ENCODE measurements around the gene RAC3. TPM values are rescaled to one million over a fixed set of nuclear protein-coding genes. Genes with fewer than 3 reads are reported as not detected.

Gene RAC3
- total and polyA plus RNA-seq, 4 donors = 0.57 to 2.8 (median 0.63) TPM; not detected in 1

- H3K9me3 ChIP-seq (ENCODE audit: control insufficient read depth, low read length) = no peaks in the 10 kb centered on the region
- no peak overlapping the region for H3K4me3 ChIP-seq (ENCODE audit: low read length in 2 of 2)
- intact Hi-C loops (cut with DNase I) = no loop called here
- H3K4me1 ChIP-seq (ENCODE audit: control insufficient read depth in 1 of 2, insufficient read depth in 2 of 2, low read length in 2 of 2) = no peaks in the 10 kb centered on the region
- ATAC-seq (ENCODE audit: low FRiP score) (no peak), DNase-seq (peak in 1 of 2 donors; percentile 44)
- no peak overlapping the region for H3K27ac ChIP-seq (ENCODE audit: low read depth in 1 of 2, low read length in 2 of 2)
- H3K36me3 ChIP-seq (ENCODE audit: control insufficient read depth in 1 of 2, insufficient read depth in 2 of 2, low read length in 1 of 2) = peaks cover 0 to 2% of the 10 kb centered on the region in 2 donors
- H3K27me3 ChIP-seq (ENCODE audit: control insufficient read depth in 1 of 2, insufficient read depth in 2 of 2, low read length in 1 of 2) = no peaks in the 10 kb centered on the region
- 92 to 93% methylated on average over 28 of the region's 28 CpGs for WGBS, 2 donors
These were observed 22.2 kb downstream of the RAC3 start for GRCh38 chr17:82053556-82054263.

- 89 to 91% methylated on average over 35 to 38 of the region's 38 CpGs for WGBS, 2 donors
- no peak overlapping the region for H3K4me3 ChIP-seq (ENCODE audit: low read length in 2 of 2)
- H3K27ac ChIP-seq (ENCODE audit: low read depth in 1 of 2, low read length in 2 of 2) = no peak overlapping the region
- H3K9me3 ChIP-seq (ENCODE audit: control insufficient read depth, low read length) = no peaks in the 10 kb centered on the region
- no peak for ATAC-seq (ENCODE audit: low FRiP score)
- no peaks in the 10 kb centered on the region for H3K4me1 ChIP-seq (ENCODE audit: control insufficient read depth in 1 of 2, insufficient read depth in 2 of 2, low read length in 2 of 2)
- peak in 1 of 2 donors; percentile 44 for DNase-seq
- peaks cover 0 to 2% of the 10 kb centered on the region in 2 donors for H3K36me3 ChIP-seq (ENCODE audit: control insufficient read depth in 1 of 2, insufficient read depth in 2 of 2, low read length in 1 of 2)
- intact Hi-C loops (cut with DNase I) = no loop called here
- no peaks in the 10 kb centered on the region for H3K27me3 ChIP-seq (ENCODE audit: control insufficient read depth in 1 of 2, insufficient read depth in 2 of 2, low read length in 1 of 2)
These were observed 23.0 kb downstream of the RAC3 start for GRCh38 chr17:82054351-82055022.

- peaks cover 0 to 4% of the 10 kb centered on the region in 2 donors for H3K36me3 ChIP-seq (ENCODE audit: control insufficient read depth in 1 of 2, insufficient read depth in 2 of 2, low read length in 1 of 2)
- H3K9me3 ChIP-seq (ENCODE audit: control insufficient read depth, low read length) = no peaks in the 10 kb centered on the region
- H3K4me3 ChIP-seq (ENCODE audit: low read length in 2 of 2) = no peak overlapping the region
- intact Hi-C loops (cut with DNase I) = no loop called here
- 79 to 81% methylated on average over 26 of the region's 26 CpGs for WGBS, 2 donors
- H3K4me1 ChIP-seq (ENCODE audit: control insufficient read depth in 1 of 2, insufficient read depth in 2 of 2, low read length in 2 of 2) = no peaks in the 10 kb centered on the region
- no peak for ATAC-seq (ENCODE audit: low FRiP score)
- no peak for DNase-seq
- no peak overlapping the region for H3K27ac ChIP-seq (ENCODE audit: low read depth in 1 of 2, low read length in 2 of 2)
- H3K27me3 ChIP-seq (ENCODE audit: control insufficient read depth in 1 of 2, insufficient read depth in 2 of 2, low read length in 1 of 2) = no peaks in the 10 kb centered on the region
These were observed 23.8 kb downstream of the RAC3 start for GRCh38 chr17:82055023-82055964.

- WGBS, 2 donors = 86 to 87% methylated on average over 28 of the region's 28 CpGs
- Histone ChIP-seq H3K36me3 (ENCODE audit: control insufficient read depth in 1 of 2, insufficient read depth in 2 of 2, low read length in 1 of 2) (peaks cover 0 to 7% of the 10 kb centered on the region in 2 donors), H3K9me3 (ENCODE audit: control insufficient read depth, low read length) (no peaks in the 10 kb centered on the region), H3K27me3 (ENCODE audit: control insufficient read depth in 1 of 2, insufficient read depth in 2 of 2, low read length in 1 of 2) (no peaks in the 10 kb centered on the region), H3K27ac (ENCODE audit: low read depth in 1 of 2, low read length in 2 of 2) (no peak overlapping the region), H3K4me3 (ENCODE audit: low read length in 2 of 2) (no peak overlapping the region), H3K4me1 (ENCODE audit: control insufficient read depth in 1 of 2, insufficient read depth in 2 of 2, low read length in 2 of 2) (no peaks in the 10 kb centered on the region)
- DNase-seq = no peak
- intact Hi-C loops (cut with DNase I) = no loop called here
- ATAC-seq (ENCODE audit: low FRiP score) = no peak
These were observed 24.7 kb downstream of the RAC3 start for GRCh38 chr17:82055965-82056728.

GRCh38 chr17:82056729-82057621 lies 25.5 kb downstream of the RAC3 start:
- WGBS, 2 donors = 76 to 78% methylated on average over 26 to 29 of the region's 29 CpGs
- ATAC-seq (ENCODE audit: low FRiP score) (no peak), DNase-seq (no peak)
- H3K4me1 ChIP-seq (ENCODE audit: control insufficient read depth in 1 of 2, insufficient read depth in 2 of 2, low read length in 2 of 2) = no peaks in the 10 kb centered on the region
- H3K36me3 ChIP-seq (ENCODE audit: control insufficient read depth in 1 of 2, insufficient read depth in 2 of 2, low read length in 1 of 2) = peaks cover 0 to 8% of the 10 kb centered on the region in 2 donors
- H3K4me3 ChIP-seq (ENCODE audit: low read length in 2 of 2) = no peak overlapping the region
- H3K27me3 ChIP-seq (ENCODE audit: control insufficient read depth in 1 of 2, insufficient read depth in 2 of 2, low read length in 1 of 2) = no peaks in the 10 kb centered on the region
- no peak overlapping the region for H3K27ac ChIP-seq (ENCODE audit: low read depth in 1 of 2, low read length in 2 of 2)
- H3K9me3 ChIP-seq (ENCODE audit: control insufficient read depth, low read length) = no peaks in the 10 kb centered on the region
- intact Hi-C loops (cut with DNase I) = no loop called here

GRCh38 chr17:82058230-82058854 lies 26.9 kb downstream of the RAC3 start:
- no peak for DNase-seq
- intact Hi-C loops (cut with DNase I) = no loop called here
- Histone ChIP-seq H3K27me3 (ENCODE audit: control insufficient read depth in 1 of 2, insufficient read depth in 2 of 2, low read length in 1 of 2) (no peaks in the 10 kb centered on the region), H3K9me3 (ENCODE audit: control insufficient read depth, low read length) (no peaks in the 10 kb centered on the region), H3K36me3 (ENCODE audit: control insufficient read depth in 1 of 2, insufficient read depth in 2 of 2, low read length in 1 of 2) (peaks cover 0 to 8% of the 10 kb centered on the region in 2 donors), H3K4me1 (ENCODE audit: control insufficient read depth in 1 of 2, insufficient read depth in 2 of 2, low read length in 2 of 2) (no peaks in the 10 kb centered on the region), H3K4me3 (ENCODE audit: low read length in 2 of 2) (no peak overlapping the region), H3K27ac (ENCODE audit: low read depth in 1 of 2, low read length in 2 of 2) (no peak overlapping the region)
- ATAC-seq (ENCODE audit: low FRiP score) = no peak
- WGBS, 2 donors = 68 to 74% methylated on average over 16 to 17 of the region's 17 CpGs

- Histone ChIP-seq H3K36me3 (ENCODE audit: control insufficient read depth in 1 of 2, insufficient read depth in 2 of 2, low read length in 1 of 2) (peaks cover 0 to 8% of the 10 kb centered on the region in 2 donors), H3K27me3 (ENCODE audit: control insufficient read depth in 1 of 2, insufficient read depth in 2 of 2, low read length in 1 of 2) (no peaks in the 10 kb centered on the region), H3K9me3 (ENCODE audit: control insufficient read depth, low read length) (no peaks in the 10 kb centered on the region), H3K27ac (ENCODE audit: low read depth in 1 of 2, low read length in 2 of 2) (no peak overlapping the region), H3K4me3 (ENCODE audit: low read length in 2 of 2) (no peak overlapping the region), H3K4me1 (ENCODE audit: control insufficient read depth in 1 of 2, insufficient read depth in 2 of 2, low read length in 2 of 2) (no peaks in the 10 kb centered on the region)
- intact Hi-C loops (cut with DNase I) = no loop called here
- 68 to 69% methylated on average over 10 of the region's 10 CpGs for WGBS, 2 donors
- DNase-seq (no peak), ATAC-seq (ENCODE audit: low FRiP score) (no peak)
These were observed 27.4 kb downstream of the RAC3 start for GRCh38 chr17:82058855-82059249.
